ENCODE results near the gene HSPBP1.

- TF ChIP-seq CTCF (conservative IDR thresholded peaks at IDR 0.05; ENCODE audit: low read depth, low read length) (no peak), EZH2phosphoT487 (IDR thresholded peaks at IDR 0.05; ENCODE audit: borderline replicate concordance, low read length) (no peak)
Observed at GRCh38 chr19:55258476-55258827, 21.5 kb downstream of the HSPBP1 start.

Data from PC-3 (cell line).